NCI-H2227 (cell line): Measurements from ENCODE around the gene ATG16L2.
A peak's percentile ranks its signal among the peaks of the same experiment; 100 is the strongest.
"Not testable (repeated sequence)": the region's sequence is repeated elsewhere in the genome, so short reads cannot be mapped to it uniquely, and the experiment has no call there.

Source experiments
- DNase-seq: peaks from one replicate; lab custom pipeline; 2025; ENCODE audit not compliant: unreplicated experiment; lab: John Stamatoyannopoulos, UW

Gene ATG16L2

GRCh38 chr11:72823105-72823804 is 9.0 kb downstream of the ATG16L2 start:
- no peak for DNase-seq

- no peak for DNase-seq
These were observed 9.8 kb downstream of the ATG16L2 start for GRCh38 chr11:72824020-72824419.

GRCh38 chr11:72824811-72825505 is 10.7 kb downstream of the ATG16L2 start:
- DNase-seq, result no peak

- no peak for DNase-seq
These were observed 11.4 kb downstream of the ATG16L2 start for GRCh38 chr11:72825661-72826060.

GRCh38 chr11:72826191-72826941 is 12.2 kb downstream of the ATG16L2 start:
- no peak for DNase-seq

GRCh38 chr11:72826942-72827480 is 12.8 kb downstream of the ATG16L2 start:
- no peak for DNase-seq

GRCh38 chr11:72827656-72828055 is 13.4 kb downstream of the ATG16L2 start:
- DNase-seq, result not testable (repeated sequence)

GRCh38 chr11:72828081-72828567 is 13.9 kb downstream of the ATG16L2 start:
- no peak for DNase-seq

- no peak for DNase-seq
These were observed 14.5 kb downstream of the ATG16L2 start for GRCh38 chr11:72828692-72829101.

- DNase-seq, result no peak
These were observed 15.0 kb downstream of the ATG16L2 start for GRCh38 chr11:72829178-72829577.

- DNase-seq, result no peak
These were observed 15.8 kb downstream of the ATG16L2 start for GRCh38 chr11:72829884-72830533.

- peak; percentile 86 for DNase-seq
These were observed 17.5 kb downstream of the ATG16L2 start for GRCh38 chr11:72831521-72832300.

GRCh38 chr11:72832301-72833082 is 18.3 kb downstream of the ATG16L2 start:
- no peak for DNase-seq

GRCh38 chr11:72833083-72833733 is 19.0 kb downstream of the ATG16L2 start:
- no peak for DNase-seq

- DNase-seq, result no peak
These were observed 19.7 kb downstream of the ATG16L2 start for GRCh38 chr11:72833811-72834493.

GRCh38 chr11:72834905-72835304 is 20.7 kb downstream of the ATG16L2 start:
- DNase-seq, result no peak

- no peak for DNase-seq
These were observed 21.9 kb downstream of the ATG16L2 start for GRCh38 chr11:72836111-72836510.

- no peak for DNase-seq
These were observed 24.6 kb downstream of the ATG16L2 start for GRCh38 chr11:72838691-72839305.
